HG02981 (cell line): ENCODE measurements around the gene FRMD3.
A peak's percentile ranks its signal among the peaks of the same experiment; 100 is the strongest.

ENCODE experiments used
- ATAC-seq: cut with Tn5 transposase; IDR thresholded peaks from one replicate; pipeline ENCODE4 v1.9.1; 2021; ENCODE audit warnings: mild to moderate bottlenecking, moderate library complexity; ENCODE audit not compliant: unreplicated experiment

FRMD3 gene

GRCh38 chr9:83474631-83475030, 63.6 kb downstream of the FRMD3 start:
- no peak for ATAC-seq

DNA sequence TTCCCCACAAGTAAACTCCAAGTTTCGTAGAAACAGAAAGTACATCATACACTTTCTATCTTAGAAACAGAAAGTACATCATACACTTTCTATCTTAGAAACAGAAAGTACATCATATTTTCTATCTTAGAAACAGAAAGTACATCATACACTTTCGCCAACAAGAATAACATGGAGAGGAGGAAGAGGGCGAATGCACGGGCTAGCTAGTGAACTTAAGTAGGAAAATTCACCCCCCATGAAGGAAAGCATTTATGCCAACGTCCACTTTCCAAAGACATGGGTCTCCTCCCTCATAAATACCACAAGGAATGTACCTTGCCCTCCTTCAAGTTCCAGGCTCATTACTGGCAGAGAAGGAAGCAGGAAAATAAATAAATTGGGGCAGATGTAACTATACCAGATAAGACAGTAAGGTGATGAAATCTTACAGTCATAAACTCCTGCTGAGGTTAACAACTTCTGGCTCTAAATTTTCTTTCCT, 64.7 kb downstream of the FRMD3 start:
- ATAC-seq, result peak; percentile 96

- ATAC-seq, result no peak
Measured at GRCh38 chr9:83472764-83473163, 65.4 kb downstream of the FRMD3 start.

DNA sequence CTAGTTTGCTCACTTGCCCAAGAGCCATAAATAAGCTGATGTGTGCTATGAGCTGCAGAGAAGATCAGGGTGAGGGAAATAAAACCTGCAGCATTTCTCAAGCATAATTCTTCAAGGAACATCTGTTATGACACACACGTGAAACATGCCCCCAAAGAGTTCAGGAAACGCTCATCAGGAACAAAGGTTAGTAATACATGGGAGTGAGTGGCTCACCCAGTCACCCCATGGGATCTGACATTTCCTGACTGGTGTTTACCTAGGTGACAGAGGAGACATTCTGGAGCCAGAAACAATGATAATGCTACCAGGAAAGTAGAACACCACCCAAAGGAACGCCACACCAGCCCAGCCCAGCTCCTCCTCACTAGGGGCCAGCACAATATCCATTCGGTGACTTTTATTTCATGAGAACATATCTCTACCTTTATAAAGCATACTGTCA, 66.0 kb downstream of the FRMD3 start:
- ATAC-seq, result no peak

- no peak for ATAC-seq
Measured at GRCh38 chr9:83471241-83471640, 67.0 kb downstream of the FRMD3 start.

DNA sequence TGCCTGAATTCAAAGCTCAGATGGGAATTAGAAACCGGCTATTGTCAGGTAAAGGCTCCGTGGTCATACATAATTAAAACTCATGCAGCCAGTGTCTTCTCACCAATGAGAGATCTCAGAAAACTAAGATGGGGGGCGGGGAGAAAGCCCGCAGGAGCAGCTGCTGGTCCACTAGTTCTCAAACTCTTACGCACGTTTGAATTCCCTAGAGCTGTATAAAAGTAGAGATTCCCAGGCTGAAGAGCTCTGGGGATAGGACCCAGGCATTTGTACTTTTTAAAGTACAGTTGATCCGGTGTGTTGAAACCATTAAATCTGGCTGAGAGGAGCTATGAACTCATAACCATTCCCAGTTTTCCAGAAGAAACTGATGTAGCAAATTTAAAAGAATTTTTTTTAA, 68.5 kb downstream of the FRMD3 start:
- no peak for ATAC-seq

- ATAC-seq, result no peak
Measured at GRCh38 chr9:83468821-83469220, 69.4 kb downstream of the FRMD3 start.

DNA sequence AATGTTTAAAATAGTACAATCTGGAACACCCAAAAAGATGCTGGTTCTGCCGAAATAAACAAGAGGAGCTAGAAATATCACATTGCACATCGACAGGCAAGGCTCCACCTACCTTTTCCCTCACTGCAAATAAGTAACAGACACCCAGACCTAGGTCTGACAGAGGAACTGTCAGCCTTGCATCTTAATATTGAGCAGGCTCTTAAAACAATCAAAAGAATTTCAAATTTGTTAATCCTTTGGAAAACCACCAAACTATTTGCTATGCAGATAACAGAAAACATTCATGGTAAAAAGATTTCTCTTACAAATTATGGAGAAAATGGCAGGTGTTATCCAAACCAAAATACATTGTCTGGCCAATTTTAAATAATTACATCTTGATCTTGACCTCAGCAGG, 71.3 kb downstream of the FRMD3 start:
- ATAC-seq, result no peak

DNA sequence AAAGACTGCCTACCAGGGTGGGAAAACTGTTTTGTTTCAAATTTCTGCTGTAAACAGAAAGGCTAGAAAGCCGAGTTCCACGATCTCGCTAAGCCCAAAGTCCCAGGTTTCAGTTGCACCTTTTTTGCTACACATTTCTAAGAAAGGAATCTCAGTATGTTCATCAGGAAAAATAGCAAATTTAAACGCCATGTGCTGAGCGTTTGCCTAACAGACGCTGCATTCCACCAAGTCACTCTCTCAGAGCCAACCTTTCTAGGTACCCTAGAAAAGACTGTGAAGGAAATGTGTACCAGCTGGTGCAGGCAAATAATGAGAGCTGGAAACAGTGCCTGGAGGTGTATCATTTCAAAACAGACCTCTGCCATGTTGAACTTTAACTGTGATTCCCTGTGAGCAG, 71.8 kb downstream of the FRMD3 start:
- no peak for ATAC-seq

DNA sequence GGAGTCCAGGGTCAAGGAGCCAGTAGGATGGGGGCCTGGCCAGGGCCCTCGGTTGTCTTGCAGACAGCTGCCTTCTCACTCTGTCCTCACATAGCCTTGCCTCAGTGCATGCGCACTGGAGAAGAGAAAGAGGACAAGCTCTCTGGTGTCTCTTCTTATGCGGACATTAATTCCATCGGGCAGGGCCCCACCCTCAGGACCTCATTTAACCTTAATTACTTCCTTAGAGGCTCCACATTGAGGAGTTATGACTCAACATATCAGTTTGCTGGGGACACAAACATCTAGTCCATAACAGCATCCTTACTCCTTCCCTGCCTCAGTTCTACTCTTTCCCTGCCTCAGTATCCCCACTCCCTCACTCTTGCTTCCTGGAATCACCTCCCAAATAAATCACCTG, 78.4 kb downstream of the FRMD3 start:
- no peak for ATAC-seq

GRCh38 chr9:83458530-83458929, 79.7 kb downstream of the FRMD3 start:
- no peak for ATAC-seq

DNA sequence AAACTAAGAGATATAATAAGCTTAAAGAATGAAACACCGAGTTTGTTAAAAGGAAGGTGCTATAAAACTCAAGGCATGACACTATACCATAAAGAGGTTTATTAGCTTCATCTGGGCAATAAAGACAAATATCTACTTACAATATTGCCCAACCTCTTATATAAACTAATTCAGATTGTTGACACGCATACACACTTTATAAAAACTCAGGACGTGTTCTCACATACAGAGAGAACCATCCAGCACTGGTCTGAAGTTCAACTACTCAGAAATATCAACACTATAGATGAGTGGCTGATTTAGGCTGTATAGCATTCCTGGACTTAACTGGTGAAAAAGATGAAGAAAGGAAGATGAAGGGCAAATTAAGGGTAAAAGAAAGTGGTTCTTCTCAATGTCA, 81.2 kb downstream of the FRMD3 start:
- ATAC-seq, result no peak

- ATAC-seq, result no peak
Measured at GRCh38 chr9:83456226-83456625, 82.0 kb downstream of the FRMD3 start.

DNA sequence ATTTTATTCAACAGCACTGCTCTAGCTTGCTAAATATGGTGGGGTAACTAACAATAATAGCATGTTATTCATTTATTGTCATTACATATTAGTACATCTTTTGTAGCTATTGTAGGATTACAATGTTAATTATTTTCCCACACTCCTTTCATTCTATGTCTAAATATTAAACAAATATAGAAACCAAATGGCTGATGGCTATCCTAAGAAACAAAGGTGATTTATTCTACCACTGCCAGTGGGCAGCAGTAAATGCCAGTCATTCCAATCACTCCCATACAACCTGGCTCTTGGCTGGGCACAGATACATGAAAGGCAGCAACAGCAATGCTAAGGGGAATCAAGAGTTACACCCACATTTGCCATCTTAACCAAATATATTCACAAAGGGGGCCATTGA, 84.1 kb downstream of the FRMD3 start:
- no peak for ATAC-seq

- no peak for ATAC-seq
Measured at GRCh38 chr9:83451308-83451707, 86.9 kb downstream of the FRMD3 start.

DNA sequence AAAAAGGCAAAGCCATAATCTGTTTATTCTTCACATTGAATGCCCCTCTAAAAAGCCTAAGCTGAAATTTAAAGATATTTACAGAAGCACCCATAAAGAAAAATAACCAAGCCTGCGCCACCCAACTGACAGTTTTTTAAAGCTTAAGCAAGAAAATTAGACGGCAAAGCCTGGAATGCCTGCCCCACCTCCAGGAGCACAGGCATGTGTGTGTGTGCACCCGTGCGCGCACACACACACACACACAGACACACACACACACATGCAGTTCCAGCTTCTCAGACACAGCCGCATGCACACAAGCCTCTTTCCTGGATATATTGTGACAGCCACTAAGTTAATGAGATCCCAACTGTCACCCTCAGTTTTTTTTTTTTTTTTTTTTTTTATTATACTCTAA, 88.2 kb downstream of the FRMD3 start:
- ATAC-seq, result no peak

GRCh38 chr9:83449166-83449565, 89.0 kb downstream of the FRMD3 start:
- no peak for ATAC-seq

GRCh38 chr9:83448626-83449025, 89.6 kb downstream of the FRMD3 start:
- ATAC-seq, result no peak

- ATAC-seq, result no peak
Measured at GRCh38 chr9:83447351-83447750, 90.8 kb downstream of the FRMD3 start.

GRCh38 chr9:83445703-83446265, 92.4 kb downstream of the FRMD3 start:
- ATAC-seq, result no peak

DNA sequence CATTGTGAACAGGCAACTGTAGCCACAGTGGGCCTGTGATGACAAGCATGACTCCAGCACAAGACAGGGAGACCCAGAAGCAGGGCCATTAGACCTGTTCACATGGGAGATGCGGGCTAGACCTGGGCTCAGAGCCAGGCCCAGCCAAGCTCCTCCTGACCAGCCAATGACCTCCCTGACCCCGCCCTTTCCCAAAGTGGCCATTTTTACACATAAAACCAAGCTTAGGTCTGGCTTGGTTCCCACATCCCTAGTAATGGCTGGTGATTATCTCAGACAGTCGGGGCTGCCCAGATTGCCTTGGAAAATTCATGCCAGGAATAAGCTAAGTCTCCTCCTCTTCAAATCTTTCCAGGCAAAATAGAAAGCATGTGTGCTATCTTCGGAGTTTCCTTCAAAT, 94.1 kb downstream of the FRMD3 start:
- no peak for ATAC-seq

GRCh38 chr9:83441390-83441789, 96.8 kb downstream of the FRMD3 start:
- no peak for ATAC-seq

- ATAC-seq, result no peak
Measured at GRCh38 chr9:83440641-83441040, 97.6 kb downstream of the FRMD3 start.
